Activated naive CD8-positive, alpha-beta T cell (primary cell): ENCODE results near the gene PAPSS2.

Source experiments
- H3K27ac Mint-ChIP-seq: one replicate; pipeline ENCODE4 v1.8.0; 2021; ENCODE audit warnings: mixed read lengths
- H3K27me3 Mint-ChIP-seq: one replicate; pipeline ENCODE4 v1.8.0; 2021; ENCODE audit warnings: mixed read lengths
- H3K36me3 Mint-ChIP-seq: one replicate; pipeline ENCODE4 v1.8.0; 2021; ENCODE audit warnings: mixed read lengths
- H3K4me1 Mint-ChIP-seq: one replicate; pipeline ENCODE4 v1.8.0; 2021; ENCODE audit warnings: low read depth, mixed read lengths
- H3K4me3 Mint-ChIP-seq: one replicate; pipeline ENCODE4 v1.8.0; 2021; ENCODE audit warnings: mild to moderate bottlenecking, mixed read lengths
- H3K9me3 Mint-ChIP-seq: one replicate; pipeline ENCODE4 v1.8.0; 2021; ENCODE audit warnings: low read depth, mixed read lengths

Gene PAPSS2

GRCh38 chr10:87672551-87672950, 12.9 kb downstream of the PAPSS2 start:
- Mint-ChIP-seq H3K4me3 (no peak overlapping the region), H3K9me3 (no peaks in the 10 kb centered on the region), H3K27ac (no peak overlapping the region), H3K4me1 (peaks cover 2% of the 10 kb centered on the region), H3K36me3 (no peaks in the 10 kb centered on the region), H3K27me3 (peaks cover 3% of the 10 kb centered on the region)

- Mint-ChIP-seq H3K4me1 (peaks cover 2% of the 10 kb centered on the region), H3K9me3 (no peaks in the 10 kb centered on the region), H3K36me3 (no peaks in the 10 kb centered on the region), H3K27ac (no peak overlapping the region), H3K4me3 (no peak overlapping the region), H3K27me3 (peaks cover 4% of the 10 kb centered on the region)
Observed at GRCh38 chr10:87674943-87675342, 15.3 kb downstream of the PAPSS2 start.

DNA sequence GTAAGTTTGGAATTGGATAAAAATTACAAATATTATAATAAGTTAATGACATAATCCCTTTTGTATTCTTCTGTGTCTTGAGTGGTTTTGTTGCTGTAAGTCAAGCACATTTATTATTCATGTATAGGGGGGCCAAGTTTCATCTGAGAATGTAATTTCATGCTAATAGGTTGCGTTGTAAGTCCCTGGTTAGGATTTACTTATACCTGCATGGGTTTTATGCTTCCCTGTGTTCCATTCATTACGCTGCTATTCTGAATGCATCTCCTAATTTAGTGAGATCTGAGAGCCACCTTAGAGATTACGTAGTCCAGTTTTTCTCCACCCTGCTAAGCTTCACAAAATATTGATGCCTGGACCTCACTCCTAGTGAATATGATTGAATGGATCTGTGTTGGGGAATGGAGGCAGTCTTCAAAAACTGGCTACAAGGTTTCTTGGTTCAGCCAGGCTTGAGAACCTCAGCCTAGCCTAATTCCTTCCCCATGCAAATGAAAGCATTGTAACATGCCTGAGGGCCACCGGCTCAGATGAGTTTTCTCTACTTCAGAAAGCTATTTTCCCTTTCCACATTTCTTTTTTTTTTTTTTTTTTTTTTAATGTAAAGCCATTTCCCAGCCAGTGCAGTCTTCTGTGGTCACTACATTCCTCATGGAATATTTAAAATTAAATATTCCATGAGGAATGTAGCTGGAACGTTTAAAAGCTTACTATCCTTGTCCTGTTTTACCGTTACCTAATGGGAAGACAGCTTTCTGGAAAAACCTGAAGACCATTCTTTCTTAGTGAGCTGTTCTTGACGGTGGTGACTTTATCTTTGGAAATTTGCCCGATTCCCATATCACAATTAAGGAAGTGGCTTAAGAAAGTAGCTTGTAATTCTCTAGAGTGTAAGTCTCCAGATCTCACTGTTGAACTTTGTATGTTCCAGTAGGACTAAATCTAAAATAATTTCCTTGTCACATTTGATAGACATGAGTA, 16.0 kb downstream of the PAPSS2 start:
- H3K36me3 Mint-ChIP-seq = no peaks in the 10 kb centered on the region
- no peak overlapping the region for H3K4me3 Mint-ChIP-seq
- H3K27ac Mint-ChIP-seq = no peak overlapping the region
- H3K9me3 Mint-ChIP-seq = no peaks in the 10 kb centered on the region
- peaks cover 4% of the 10 kb centered on the region for H3K27me3 Mint-ChIP-seq
- no peaks in the 10 kb centered on the region for H3K4me1 Mint-ChIP-seq

DNA sequence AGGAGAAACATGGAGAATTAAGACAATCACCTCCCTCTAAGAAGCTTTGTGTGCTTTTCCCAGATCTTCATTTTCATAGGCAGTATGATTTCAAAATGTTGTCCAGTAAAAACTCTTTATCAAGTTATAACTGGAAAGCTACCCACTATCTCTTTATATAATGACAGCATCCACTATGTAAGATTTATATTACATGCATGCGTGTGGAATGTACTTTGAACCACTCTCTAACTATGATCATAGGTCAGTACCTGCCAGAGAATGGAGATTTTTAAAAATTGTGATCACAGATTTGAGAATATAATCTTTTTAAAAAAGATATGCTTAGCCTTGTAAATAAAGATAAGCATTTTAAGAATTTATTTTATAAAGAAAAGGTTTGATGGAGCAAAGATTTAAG, 17.9 kb downstream of the PAPSS2 start:
- Mint-ChIP-seq H3K36me3 (no peaks in the 10 kb centered on the region), H3K27ac (no peak overlapping the region), H3K27me3 (peaks cover 6% of the 10 kb centered on the region), H3K4me1 (no peaks in the 10 kb centered on the region), H3K9me3 (no peaks in the 10 kb centered on the region), H3K4me3 (no peak overlapping the region)

GRCh38 chr10:87678302-87678701, 18.6 kb downstream of the PAPSS2 start:
- Mint-ChIP-seq H3K4me3 (no peak overlapping the region), H3K27ac (no peak overlapping the region), H3K9me3 (no peaks in the 10 kb centered on the region), H3K27me3 (peaks cover 6% of the 10 kb centered on the region), H3K4me1 (no peaks in the 10 kb centered on the region), H3K36me3 (no peaks in the 10 kb centered on the region)

GRCh38 chr10:87683356-87683755, 23.7 kb downstream of the PAPSS2 start:
- Mint-ChIP-seq H3K27me3 (peaks cover 4% of the 10 kb centered on the region), H3K4me1 (no peaks in the 10 kb centered on the region), H3K4me3 (no peak overlapping the region), H3K36me3 (no peaks in the 10 kb centered on the region), H3K9me3 (no peaks in the 10 kb centered on the region), H3K27ac (no peak overlapping the region)

DNA sequence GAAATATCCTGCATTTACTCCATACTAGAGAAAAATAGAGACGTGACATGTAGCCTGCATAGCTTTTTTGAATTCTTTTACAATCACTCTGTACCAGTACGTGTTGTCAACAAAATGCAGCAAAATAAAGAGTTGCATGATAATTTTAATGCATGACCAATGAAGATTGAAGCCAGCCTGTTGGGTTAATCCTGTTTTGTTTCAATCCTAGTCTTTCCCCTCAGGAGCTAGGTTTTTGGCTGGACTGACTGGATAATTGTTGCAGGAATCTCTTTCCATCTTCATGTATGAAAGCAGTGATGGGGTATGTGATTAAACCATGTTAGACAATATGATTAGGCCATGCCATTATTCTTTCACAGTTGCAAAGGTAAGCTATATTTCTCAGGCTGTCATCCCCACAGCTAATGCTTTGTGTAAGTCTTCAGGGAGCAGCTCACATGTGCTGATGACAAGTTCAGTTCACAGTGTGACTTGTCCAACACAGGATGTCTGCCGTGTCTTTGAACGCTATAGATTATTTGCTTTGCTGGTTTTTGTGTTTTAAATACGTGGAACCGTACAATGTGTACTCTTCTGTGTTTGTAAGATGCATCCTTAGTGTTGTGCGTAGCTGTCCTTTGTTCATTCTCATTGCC, 24.4 kb downstream of the PAPSS2 start:
- Mint-ChIP-seq H3K4me1 (no peaks in the 10 kb centered on the region), H3K27ac (no peak overlapping the region), H3K9me3 (no peaks in the 10 kb centered on the region), H3K27me3 (peaks cover 1% of the 10 kb centered on the region), H3K36me3 (no peaks in the 10 kb centered on the region), H3K4me3 (no peak overlapping the region)

DNA sequence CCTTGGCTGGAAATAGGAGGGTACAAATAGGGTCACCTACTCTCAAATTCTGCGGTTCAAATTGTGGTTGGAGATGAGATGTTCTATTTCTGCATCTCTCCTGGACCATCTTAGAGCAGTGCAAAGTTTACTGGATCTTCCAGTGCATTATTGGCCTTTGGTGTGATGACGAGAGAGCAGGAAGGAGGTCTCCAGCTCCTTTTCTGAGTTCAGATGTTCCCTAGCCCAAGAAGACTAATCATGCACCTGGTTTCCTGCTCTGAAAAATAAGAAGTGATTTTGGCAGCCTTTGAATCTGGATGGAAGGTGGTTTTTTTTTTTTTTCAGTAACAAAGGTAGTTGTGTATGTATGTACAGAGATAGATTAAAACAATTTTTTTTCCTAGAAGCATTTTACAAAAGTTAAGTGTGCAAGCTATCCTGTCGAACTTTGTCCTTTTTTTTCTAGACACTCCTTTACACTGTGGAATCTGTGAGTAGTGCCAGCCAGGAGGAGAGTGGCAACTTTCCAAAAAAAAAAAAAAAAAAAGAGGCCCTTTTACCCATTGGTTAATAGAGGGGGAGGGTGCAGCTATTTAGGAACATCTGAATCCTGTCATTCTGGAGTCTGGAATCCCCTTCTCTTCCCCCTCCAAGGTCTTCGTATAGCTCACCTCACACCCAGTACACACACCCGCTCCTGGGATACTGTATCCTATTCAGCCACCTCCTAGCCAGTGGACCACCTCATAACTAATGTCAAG, 26.3 kb downstream of the PAPSS2 start:
- H3K27me3 Mint-ChIP-seq = peaks cover 1% of the 10 kb centered on the region

DNA sequence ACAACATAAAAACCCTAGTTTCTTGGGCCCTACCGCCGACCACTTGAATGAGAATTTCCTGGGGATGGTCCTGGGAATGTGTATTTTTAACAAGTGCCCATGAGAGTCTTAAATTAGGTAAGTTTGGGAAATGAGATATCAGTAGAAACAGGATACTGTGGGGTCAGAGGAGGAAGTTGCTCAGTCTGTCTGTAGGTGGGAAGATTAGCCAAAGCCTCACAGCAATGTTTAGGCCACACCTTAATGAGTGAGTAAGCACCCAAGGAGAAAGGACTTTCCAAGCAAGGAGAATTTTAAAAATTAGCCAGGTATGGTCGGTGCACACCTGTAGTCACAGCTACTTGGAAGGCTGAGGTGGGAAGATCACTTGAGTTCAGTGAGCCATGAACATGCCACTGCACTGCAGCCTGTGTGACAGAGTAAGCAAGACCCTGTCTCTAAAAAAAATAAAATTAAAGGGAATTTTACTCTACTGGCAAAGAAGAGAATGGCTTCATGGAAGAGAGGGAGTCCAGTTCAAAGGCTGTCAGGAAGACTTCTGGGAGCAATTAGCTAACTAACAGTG, 31.9 kb downstream of the PAPSS2 start:
- H3K9me3 Mint-ChIP-seq = no peaks in the 10 kb centered on the region
- no peaks in the 10 kb centered on the region for H3K27me3 Mint-ChIP-seq
- H3K27ac Mint-ChIP-seq = no peak overlapping the region
- no peak overlapping the region for H3K4me3 Mint-ChIP-seq
- H3K4me1 Mint-ChIP-seq = no peaks in the 10 kb centered on the region
- no peaks in the 10 kb centered on the region for H3K36me3 Mint-ChIP-seq

More for the DNA sequence above, 26.3 kb downstream of the PAPSS2 start:
- Mint-ChIP-seq H3K9me3 (no peaks in the 10 kb centered on the region), H3K36me3 (no peaks in the 10 kb centered on the region), H3K4me3 (no peak overlapping the region), H3K27ac (no peak overlapping the region), H3K4me1 (no peaks in the 10 kb centered on the region)

GRCh38 chr10:87692956-87693484, 33.3 kb downstream of the PAPSS2 start:
- Mint-ChIP-seq H3K4me3 (no peak overlapping the region), H3K36me3 (no peaks in the 10 kb centered on the region)

GRCh38 chr10:87694011-87694794, 34.5 kb downstream of the PAPSS2 start:
- Mint-ChIP-seq H3K27me3 (peaks cover 2% of the 10 kb centered on the region), H3K4me3 (no peak overlapping the region), H3K4me1 (no peaks in the 10 kb centered on the region), H3K27ac (no peak overlapping the region), H3K36me3 (no peaks in the 10 kb centered on the region), H3K9me3 (no peaks in the 10 kb centered on the region)

More at GRCh38 chr10:87692956-87693484, 33.3 kb downstream of the PAPSS2 start:
- Mint-ChIP-seq H3K27me3 (peaks cover 1% of the 10 kb centered on the region), H3K4me1 (no peaks in the 10 kb centered on the region), H3K9me3 (no peaks in the 10 kb centered on the region), H3K27ac (no peak overlapping the region)

DNA sequence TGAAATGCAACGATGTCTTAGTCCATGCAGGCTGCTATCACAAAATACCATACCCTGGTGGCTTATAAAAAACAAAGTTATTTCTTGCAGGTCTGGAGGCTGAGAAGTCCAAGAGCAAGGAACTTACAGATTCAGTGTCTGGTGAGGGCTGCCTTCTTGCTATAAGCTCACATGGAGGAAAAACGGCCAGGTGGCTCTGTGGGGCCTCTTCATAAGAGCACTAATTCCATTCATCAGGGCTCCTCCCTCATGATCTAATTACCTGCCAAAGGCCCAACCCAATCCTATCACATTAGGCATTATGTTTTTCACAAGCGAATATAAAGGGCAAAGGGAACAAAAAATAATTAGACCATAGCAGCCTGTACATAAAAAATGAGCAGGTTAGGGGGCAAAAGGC, 35.4 kb downstream of the PAPSS2 start:
- H3K27me3 Mint-ChIP-seq = peaks cover 2% of the 10 kb centered on the region
- H3K27ac Mint-ChIP-seq = no peak overlapping the region
- H3K4me3 Mint-ChIP-seq = no peak overlapping the region
- H3K9me3 Mint-ChIP-seq = no peaks in the 10 kb centered on the region
- H3K4me1 Mint-ChIP-seq = no peaks in the 10 kb centered on the region
- no peaks in the 10 kb centered on the region for H3K36me3 Mint-ChIP-seq

DNA sequence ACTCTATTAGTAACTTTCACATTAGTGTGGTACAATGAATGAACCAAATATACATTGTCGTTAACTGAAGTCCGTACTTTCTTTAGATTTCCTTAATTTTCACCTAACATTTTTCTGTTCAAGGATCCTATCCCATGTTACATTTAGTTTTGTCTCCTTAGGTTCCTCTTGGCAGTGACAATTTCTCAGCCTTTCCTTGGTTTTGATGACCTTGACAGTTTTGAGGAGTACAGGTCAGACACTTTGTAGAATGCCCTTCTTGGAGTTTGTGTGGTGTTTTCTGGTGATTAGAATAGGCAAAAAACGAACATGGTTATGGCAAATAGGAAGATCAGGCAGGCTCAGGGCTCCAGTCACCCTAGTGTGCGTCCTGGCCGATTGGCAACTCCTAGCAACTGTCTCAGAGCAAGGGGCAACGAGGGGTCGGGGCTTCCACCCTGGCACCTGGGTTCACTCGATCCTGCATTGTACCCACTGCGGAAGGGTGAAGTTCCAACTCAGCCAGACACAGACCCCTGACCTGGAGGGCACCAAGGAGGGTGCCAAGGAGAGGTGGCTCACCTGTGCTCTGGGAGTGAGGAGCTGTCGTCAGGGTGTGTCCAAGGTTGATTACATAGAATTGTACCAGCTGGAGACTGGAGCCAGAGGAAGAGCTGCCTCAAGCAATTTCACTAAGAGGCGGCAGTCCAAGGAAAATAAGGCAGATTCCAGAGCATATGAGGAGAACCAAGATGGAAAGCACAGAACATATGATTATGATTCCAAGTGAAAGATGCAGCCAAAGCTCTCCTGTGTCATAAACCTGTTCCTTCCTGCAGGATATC, 37.5 kb downstream of the PAPSS2 start:
- Mint-ChIP-seq H3K36me3 (no peaks in the 10 kb centered on the region), H3K4me3 (no peak overlapping the region)

More for the DNA sequence above, 37.5 kb downstream of the PAPSS2 start:
- Mint-ChIP-seq H3K27me3 (peaks cover 2% of the 10 kb centered on the region), H3K4me1 (no peaks in the 10 kb centered on the region), H3K9me3 (no peaks in the 10 kb centered on the region), H3K27ac (no peak overlapping the region)
